A549 (cell line): ENCODE data around the gene APLP2. TPM values are rescaled to one million over a fixed set of nuclear protein-coding genes. Genes with fewer than 3 reads are reported as not detected.
A peak's percentile ranks its signal among the peaks of the same experiment; 100 is the strongest.

Experiments
- ATAC-seq, 2 experiments: fragments of 200-7000 bp in 1 of 2; fragments of >200 bp in 1 of 2; cut with Nextera tagmentation in 1 of 2; cut with Tn5 transposase in 1 of 2; 3 replicates each; pipeline versions ENCODE4 v1.8.0 to v1.9.1; 2018 to 2020; ENCODE audit warnings: mild to moderate bottlenecking in 1 of 2, moderate library complexity in 1 of 2
- CTCF ChIA-PET: fragments of 300-600 bp; sonication (Branson Sonifier 250); formaldehyde crosslinking; extraction: SDS; loops from one replicate; lab custom pipeline; 2021; ENCODE audit warnings: antibody characterized with exemption, inconsistent platforms; lab: Yijun Ruan, JAX
- POLR2A ChIA-PET: fragments of 350-600 bp; formaldehyde crosslinking; extraction: SDS; loops from one replicate; lab custom pipeline; 2021; ENCODE audit warnings: antibody characterized with exemption, inconsistent platforms; lab: Yijun Ruan, JAX
- DNase-seq, 2 experiments: peaks; one replicate each; pipeline versions ENCODE4 v3.0.0 to v3.0.0-alpha.2; 2011 to 2016; ENCODE audit warnings: low read depth in 1 of 2, low spot score in 1 of 2
- FAIRE-seq: peaks from 2 replicates; lab custom pipeline; 2011; peaks lifted over from hg19 to GRCh38; lab: Jason Lieb, UNC
- H3K27ac ChIP-seq, 2 experiments: fragments of >200 bp; sonication (Bioruptor Twin); formaldehyde crosslinking; 3 replicates each; pipeline ENCODE4 v1.5.1; 2016 to 2017
- H3K4me1 ChIP-seq: fragments of >200 bp; sonication (Bioruptor Twin); formaldehyde crosslinking; 3 replicates; pipeline ENCODE4 v1.6.1; 2016
- H3K4me2 ChIP-seq: fragments of >200 bp; sonication (Bioruptor Twin); formaldehyde crosslinking; 3 replicates; pipeline ENCODE4 v1.6.1; 2016
- H3K4me3 ChIP-seq: fragments of >200 bp; sonication (Bioruptor Twin); formaldehyde crosslinking; 3 replicates; pipeline ENCODE4 v1.5.1; 2016
- H3K9me3 ChIP-seq: fragments of >200 bp; sonication (Bioruptor Twin); formaldehyde crosslinking; 3 replicates; pipeline ENCODE4 v1.6.1; 2016
- CBX2 ChIP-seq: fragments of 200-600 bp; sonication (generic); IDR thresholded peaks from 2 replicates; pipeline ENCODE4 v1.6.1; 2016; ENCODE audit warnings: low read depth, mild to moderate bottlenecking, borderline replicate concordance
- CHD4 ChIP-seq: fragments of 200-600 bp; sonication (generic); IDR thresholded peaks from 2 replicates; pipeline ENCODE4 v1.6.1; 2016; ENCODE audit warnings: antibody characterized with exemption, mild to moderate bottlenecking, borderline replicate concordance
- EHF ChIP-seq: fragments of 250-450 bp; sonication (Bioruptor Pico); IDR thresholded peaks from 2 replicates; pipeline ENCODE4 v1.5.0; 2020; ENCODE audit warnings: mild to moderate bottlenecking
- EHMT2 ChIP-seq: fragments of 200-600 bp; sonication (generic); IDR thresholded peaks from 2 replicates; pipeline ENCODE4 v1.6.1; 2016; ENCODE audit warnings: antibody characterized with exemption, low read depth, mild to moderate bottlenecking, moderate library complexity
- EP300 ChIP-seq, 2 experiments: fragments of >200 bp; sonication (Bioruptor Twin); formaldehyde crosslinking; IDR thresholded peaks; 2 replicates in 1 of 2; 3 replicates in 1 of 2; pipeline ENCODE4 v1.6.1; 2016 to 2017
- FOSB ChIP-seq: fragments of 250-450 bp; sonication (Bioruptor Pico); IDR thresholded peaks from 2 replicates; pipeline ENCODE4 v1.5.0; 2020; ENCODE audit warnings: mild to moderate bottlenecking, moderate library complexity
- FOXS1 ChIP-seq: fragments of 250-450 bp; sonication (Bioruptor Pico); IDR thresholded peaks from 2 replicates; pipeline ENCODE4 v1.5.0; 2020; ENCODE audit warnings: mild to moderate bottlenecking, moderate library complexity
- MAZ ChIP-seq: fragments of 150-350 bp; IDR thresholded peaks from 2 replicates; pipeline ENCODE4 v1.6.1; 2014; ENCODE audit warnings: antibody characterized with exemption, low read depth, low read length, borderline replicate concordance
- MYC ChIP-seq: IDR thresholded peaks from 2 replicates; pipeline ENCODE4 v1.6.1; 2012; ENCODE audit warnings: mild to moderate bottlenecking, inconsistent platforms, low read length, improper control_type of control experiment, borderline replicate concordance
- NPAS2 ChIP-seq: fragments of 250-450 bp; sonication (Bioruptor Pico); IDR thresholded peaks from 2 replicates; pipeline ENCODE4 v1.8.0; 2022; ENCODE audit warnings: mild to moderate bottlenecking, moderate library complexity, borderline replicate concordance
- NR3C1 ChIP-seq: fragments of >200 bp; sonication (Bioruptor Twin); formaldehyde crosslinking; IDR thresholded peaks from 3 replicates; pipeline ENCODE4 v1.6.1; 2017
- RAD21 ChIP-seq, 2 experiments: fragments of >200 bp in 1 of 2; sonication (Bioruptor Twin) in 1 of 2; formaldehyde crosslinking in 1 of 2; IDR thresholded peaks in 1 of 2; conservative IDR thresholded peaks in 1 of 2; 2 replicates in 1 of 2; 3 replicates in 1 of 2; pipeline ENCODE4 v1.6.1; 2012 to 2018; ENCODE audit warnings: inconsistent platforms in 1 of 2
- SMC3 ChIP-seq: fragments of >200 bp; sonication (Bioruptor Twin); formaldehyde crosslinking; IDR thresholded peaks from 3 replicates; pipeline ENCODE4 v1.6.1; 2018; ENCODE audit warnings: inconsistent platforms
- TP53 ChIP-seq: fragments of 250-450 bp; sonication (Bioruptor Pico); IDR thresholded peaks from 2 replicates; pipeline ENCODE4 v1.5.0; 2021; ENCODE audit warnings: mild to moderate bottlenecking, moderate library complexity
- ZSCAN20 ChIP-seq: fragments of 250-450 bp; sonication (Bioruptor Pico); IDR thresholded peaks from 2 replicates; pipeline ENCODE4 v1.8.0; 2022; ENCODE audit warnings: mild to moderate bottlenecking, moderate library complexity
- WGBS: methylation state at CpG from one replicate; pipeline ENCODE4 v1.1.6; 2017; ENCODE audit errors: missing lambda C conversion rate; 5-methylcytosine and 5-hydroxymethylcytosine counted together
- polyA plus RNA-seq, 4 experiments: library from polyadenylated mRNA; depleted of rRNA in 3 of 4; stranded (reverse); fragments of >200 nt; fragmentation: RNase III in 1 of 4; extraction: RNeasy Plus Mini Kit Qiagen cat#74134 plus additional on column Dnase treatment in 1 of 4; gene quantifications; 2 replicates in 3 of 4; 3 replicates in 1 of 4; pipeline ENCODE4 v1.2.3, GENCODE V29; 2011 to 2017
- TF ChIP-seq, protein P1 (sequence below): fragments of 250-450 bp; sonication (Bioruptor Pico); IDR thresholded peaks from 2 replicates; pipeline ENCODE4 v1.5.0; 2021; ENCODE audit warnings: mild to moderate bottlenecking, moderate library complexity, borderline replicate concordance
- TF ChIP-seq, protein P2 (sequence below): fragments of 200-600 bp; sonication (generic); IDR thresholded peaks from 2 replicates; pipeline ENCODE4 v1.6.1; 2016; ENCODE audit warnings: antibody characterized with exemption, mild to moderate bottlenecking, moderate library complexity
- TF ChIP-seq, protein P3 (sequence below): fragments of 150-350 bp; IDR thresholded peaks from 2 replicates; pipeline ENCODE4 v1.6.1; 2014; ENCODE audit warnings: low read depth, mild to moderate bottlenecking, low read length
- TF ChIP-seq, protein P4 (sequence below): fragments of >200 bp; sonication (Bioruptor Twin); formaldehyde crosslinking; IDR thresholded peaks from 3 replicates; pipeline ENCODE4 v1.6.1; 2016

Gene APLP2
- polyA plus RNA-seq, 2 of the 4 experiments (the other 2 are of a cell fraction): 166 to 203 TPM

DNA sequence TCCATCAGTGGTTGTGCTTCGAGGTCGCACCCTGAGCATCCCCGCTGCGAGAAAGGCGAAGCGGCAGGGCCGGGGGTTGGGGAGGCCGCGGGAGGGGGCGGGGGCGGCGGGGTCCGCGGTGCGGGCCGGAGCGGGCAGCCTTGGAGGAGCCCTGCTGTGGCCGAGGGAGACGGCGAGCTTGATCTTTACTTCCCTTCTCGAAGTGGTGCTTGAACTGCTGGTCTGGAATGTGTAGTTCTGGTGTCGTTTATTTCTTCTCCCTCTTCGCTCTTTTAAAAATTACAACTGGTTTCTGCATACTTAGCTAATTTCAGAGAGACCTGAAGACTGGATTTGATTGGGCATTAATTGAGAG lies 1.1 kb downstream of the APLP2 start:
- DNase-seq (peak in 1 of 2 experiments; percentile 4), FAIRE-seq (no peak), ATAC-seq (0 out of 6 replicates have a peak, but pooled peaks of 1 of the 2 experiments have one; percentile 2)
- H3K4me1 ChIP-seq: peaks cover 4% of the 10 kb centered on the region; the same call in 1 of the 3 replicates
- TF ChIP-seq ZSCAN20 (CRISPR knock-in tag) (no peak), NPAS2 (CRISPR knock-in tag) (no peak), MYC (no peak), EHF (CRISPR knock-in tag) (no peak), FOXS1 (CRISPR knock-in tag) (no peak), CBX2 (no peak), FOSB (CRISPR knock-in tag) (no peak), RAD21 (conservative IDR thresholded peaks at IDR 0.05 in 1 of 2, IDR thresholded peaks at IDR 0.05 in 1 of 2) (no peak), SMC3 (no peak), EP300 (IDR thresholded peaks at IDR 0.05) (no peak), CHD4 (no peak), EHMT2 (no peak), NR3C1 (no peak), MAZ (no peak), TP53 (no peak)
- TF ChIP-seq, protein P1, sequence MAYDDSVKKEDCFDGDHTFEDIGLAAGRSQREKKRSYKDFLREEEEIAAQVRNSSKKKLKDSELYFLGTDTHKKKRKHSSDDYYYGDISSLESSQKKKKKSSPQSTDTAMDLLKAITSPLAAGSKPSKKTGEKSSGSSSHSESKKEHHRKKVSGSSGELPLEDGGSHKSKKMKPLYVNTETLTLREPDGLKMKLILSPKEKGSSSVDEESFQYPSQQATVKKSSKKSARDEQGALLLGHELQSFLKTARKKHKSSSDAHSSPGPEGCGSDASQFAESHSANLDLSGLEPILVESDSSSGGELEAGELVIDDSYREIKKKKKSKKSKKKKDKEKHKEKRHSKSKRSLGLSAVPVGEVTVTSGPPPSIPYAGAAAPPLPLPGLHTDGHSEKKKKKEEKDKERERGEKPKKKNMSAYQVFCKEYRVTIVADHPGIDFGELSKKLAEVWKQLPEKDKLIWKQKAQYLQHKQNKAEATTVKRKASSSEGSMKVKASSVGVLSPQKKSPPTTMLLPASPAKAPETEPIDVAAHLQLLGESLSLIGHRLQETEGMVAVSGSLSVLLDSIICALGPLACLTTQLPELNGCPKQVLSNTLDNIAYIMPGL (CRISPR knock-in tag): no peak
- TF ChIP-seq, protein P2, sequence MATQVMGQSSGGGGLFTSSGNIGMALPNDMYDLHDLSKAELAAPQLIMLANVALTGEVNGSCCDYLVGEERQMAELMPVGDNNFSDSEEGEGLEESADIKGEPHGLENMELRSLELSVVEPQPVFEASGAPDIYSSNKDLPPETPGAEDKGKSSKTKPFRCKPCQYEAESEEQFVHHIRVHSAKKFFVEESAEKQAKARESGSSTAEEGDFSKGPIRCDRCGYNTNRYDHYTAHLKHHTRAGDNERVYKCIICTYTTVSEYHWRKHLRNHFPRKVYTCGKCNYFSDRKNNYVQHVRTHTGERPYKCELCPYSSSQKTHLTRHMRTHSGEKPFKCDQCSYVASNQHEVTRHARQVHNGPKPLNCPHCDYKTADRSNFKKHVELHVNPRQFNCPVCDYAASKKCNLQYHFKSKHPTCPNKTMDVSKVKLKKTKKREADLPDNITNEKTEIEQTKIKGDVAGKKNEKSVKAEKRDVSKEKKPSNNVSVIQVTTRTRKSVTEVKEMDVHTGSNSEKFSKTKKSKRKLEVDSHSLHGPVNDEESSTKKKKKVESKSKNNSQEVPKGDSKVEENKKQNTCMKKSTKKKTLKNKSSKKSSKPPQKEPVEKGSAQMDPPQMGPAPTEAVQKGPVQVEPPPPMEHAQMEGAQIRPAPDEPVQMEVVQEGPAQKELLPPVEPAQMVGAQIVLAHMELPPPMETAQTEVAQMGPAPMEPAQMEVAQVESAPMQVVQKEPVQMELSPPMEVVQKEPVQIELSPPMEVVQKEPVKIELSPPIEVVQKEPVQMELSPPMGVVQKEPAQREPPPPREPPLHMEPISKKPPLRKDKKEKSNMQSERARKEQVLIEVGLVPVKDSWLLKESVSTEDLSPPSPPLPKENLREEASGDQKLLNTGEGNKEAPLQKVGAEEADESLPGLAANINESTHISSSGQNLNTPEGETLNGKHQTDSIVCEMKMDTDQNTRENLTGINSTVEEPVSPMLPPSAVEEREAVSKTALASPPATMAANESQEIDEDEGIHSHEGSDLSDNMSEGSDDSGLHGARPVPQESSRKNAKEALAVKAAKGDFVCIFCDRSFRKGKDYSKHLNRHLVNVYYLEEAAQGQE: no peak
- TF ChIP-seq, protein P3, sequence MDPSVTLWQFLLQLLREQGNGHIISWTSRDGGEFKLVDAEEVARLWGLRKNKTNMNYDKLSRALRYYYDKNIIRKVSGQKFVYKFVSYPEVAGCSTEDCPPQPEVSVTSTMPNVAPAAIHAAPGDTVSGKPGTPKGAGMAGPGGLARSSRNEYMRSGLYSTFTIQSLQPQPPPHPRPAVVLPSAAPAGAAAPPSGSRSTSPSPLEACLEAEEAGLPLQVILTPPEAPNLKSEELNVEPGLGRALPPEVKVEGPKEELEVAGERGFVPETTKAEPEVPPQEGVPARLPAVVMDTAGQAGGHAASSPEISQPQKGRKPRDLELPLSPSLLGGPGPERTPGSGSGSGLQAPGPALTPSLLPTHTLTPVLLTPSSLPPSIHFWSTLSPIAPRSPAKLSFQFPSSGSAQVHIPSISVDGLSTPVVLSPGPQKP: no peak
- TF ChIP-seq, protein P4, sequence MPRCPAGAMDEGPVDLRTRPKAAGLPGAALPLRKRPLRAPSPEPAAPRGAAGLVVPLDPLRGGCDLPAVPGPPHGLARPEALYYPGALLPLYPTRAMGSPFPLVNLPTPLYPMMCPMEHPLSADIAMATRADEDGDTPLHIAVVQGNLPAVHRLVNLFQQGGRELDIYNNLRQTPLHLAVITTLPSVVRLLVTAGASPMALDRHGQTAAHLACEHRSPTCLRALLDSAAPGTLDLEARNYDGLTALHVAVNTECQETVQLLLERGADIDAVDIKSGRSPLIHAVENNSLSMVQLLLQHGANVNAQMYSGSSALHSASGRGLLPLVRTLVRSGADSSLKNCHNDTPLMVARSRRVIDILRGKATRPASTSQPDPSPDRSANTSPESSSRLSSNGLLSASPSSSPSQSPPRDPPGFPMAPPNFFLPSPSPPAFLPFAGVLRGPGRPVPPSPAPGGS: no peak
- H3K4me2 ChIP-seq: peak overlapping the region; percentile 88
- H3K4me3 ChIP-seq: peak overlapping the region; percentile 96
- ChIA-PET CTCF (interaction anchor here (1.1 to 2.0 kb wide), 3 partner anchors 36 to 150 kb away, joined by 3 to 6 read pairs (median 5); no protein-coding TSS in a partner anchor), POLR2A (interaction anchor here (0.7 to 3.2 kb wide), 3 partner anchors 53 to 73 kb away, joined by 3 to 53 read pairs (median 7); partner anchors contain the start of gene PRDM10)
- H3K27ac ChIP-seq: peak overlapping the region; percentile 86 to 89
- H3K9me3 ChIP-seq: no peaks in the 10 kb centered on the region
- 5% methylated on average over 8 of the region's 23 CpGs for WGBS
